SJSA1 (cell line): ENCODE measurements around the gene KCTD2. TPM values are rescaled to one million over a fixed set of nuclear protein-coding genes. Genes with fewer than 3 reads are reported as not detected.
A peak's percentile ranks its signal among the peaks of the same experiment; 100 is the strongest.
"Not testable (repeated sequence)": the region's sequence is repeated elsewhere in the genome, so short reads cannot be mapped to it uniquely, and the experiment has no call there.

Source experiments
- DNase-seq, 2 experiments: peaks; one replicate each; pipeline ENCODE4 v3.0.0-alpha.2; 2015 to 2020; ENCODE audit warnings: low spot score in 2 of 2, low read depth in 1 of 2
- H3K27ac ChIP-seq: fragments of 250-450 bp; sonication (Bioruptor Pico); 2 replicates; pipeline ENCODE4 v1.5.1; 2020; ENCODE audit warnings: mild to moderate bottlenecking, moderate library complexity
- H3K27me3 ChIP-seq: fragments of 250-450 bp; sonication (Bioruptor Pico); replicated peaks from 2 replicates; pipeline ENCODE4 v1.5.1; 2020; ENCODE audit warnings: mild to moderate bottlenecking, moderate library complexity
- H3K36me3 ChIP-seq: fragments of 250-450 bp; sonication (Bioruptor Pico); 2 replicates; pipeline ENCODE4 v1.5.1; 2020; ENCODE audit warnings: mild to moderate bottlenecking
- H3K4me1 ChIP-seq: fragments of 250-450 bp; sonication (Bioruptor Pico); replicated peaks from 2 replicates; pipeline ENCODE4 v1.6.1; 2021; ENCODE audit warnings: mild to moderate bottlenecking
- H3K4me3 ChIP-seq: fragments of 250-450 bp; sonication (Bioruptor Pico); 2 replicates; pipeline ENCODE4 v1.5.1; 2020; ENCODE audit warnings: mild to moderate bottlenecking
- H3K9me3 ChIP-seq: fragments of 250-450 bp; sonication (Bioruptor Pico); replicated peaks from 2 replicates; pipeline ENCODE4 v1.5.1; 2020; ENCODE audit warnings: mild to moderate bottlenecking
- total RNA-seq: library from RNA; depleted of rRNA; stranded (reverse); fragments of >200 nt; shearing (Covaris generic); gene quantifications from 2 replicates; pipeline ENCODE4 v1.2.3, GENCODE V29; 2014

Gene KCTD2
- total RNA-seq, 1 experiment from 2014 or later, result 24.4 TPM

GRCh38 chr17:75010683-75011400 is 36.2 kb upstream of the KCTD2 start:
- no peak for DNase-seq
- no peaks in the 10 kb centered on the region; the same call in 1 of the 2 replicates for H3K27me3 ChIP-seq

GRCh38 chr17:75011401-75012095 is 35.5 kb upstream of the KCTD2 start:
- no peak for DNase-seq
- H3K27ac ChIP-seq, result no peak overlapping the region
- H3K4me3 ChIP-seq, result peak overlapping the region; percentile 85
- peaks cover 29% of the 10 kb centered on the region for H3K36me3 ChIP-seq
- H3K4me1 ChIP-seq, result peaks cover 16% of the 10 kb centered on the region
- no peaks in the 10 kb centered on the region; the same call in 1 of the 2 replicates for H3K27me3 ChIP-seq
- H3K9me3 ChIP-seq, result 0 out of 2 replicates have a peak, but pooled peaks cover 5% of the 10 kb centered on the region

More at GRCh38 chr17:75010683-75011400, 36.2 kb upstream of the KCTD2 start:
- Histone ChIP-seq H3K4me1 (peaks cover 16% of the 10 kb centered on the region), H3K27ac (no peak overlapping the region), H3K9me3 (0 out of 2 replicates have a peak, but pooled peaks cover 5% of the 10 kb centered on the region), H3K4me3 (no peak overlapping the region), H3K36me3 (peaks cover 25% of the 10 kb centered on the region)

- peaks cover 33% of the 10 kb centered on the region for H3K36me3 ChIP-seq
- H3K27me3 ChIP-seq, result no peaks in the 10 kb centered on the region; the same call in 1 of the 2 replicates
- peaks cover 16% of the 10 kb centered on the region for H3K4me1 ChIP-seq
- peak overlapping the region; percentile 85 for H3K4me3 ChIP-seq
- H3K27ac ChIP-seq, result peak overlapping the region; percentile 63
- DNase-seq, result no peak
- 0 out of 2 replicates have a peak, but pooled peaks cover 5% of the 10 kb centered on the region for H3K9me3 ChIP-seq
These were observed 35.0 kb upstream of the KCTD2 start for GRCh38 chr17:75012096-75012345.

- Histone ChIP-seq H3K27ac (peak within 1 kb of the TSS; percentile 63), H3K4me3 (peak within 1 kb of the TSS; percentile 85), H3K27me3 (no peaks in the 10 kb centered on the region; the same call in 1 of the 2 replicates), H3K9me3 (0 out of 2 replicates have a peak, but pooled peaks cover 5% of the 10 kb centered on the region), H3K36me3 (peaks cover 38% of the 10 kb centered on the region), H3K4me1 (peaks cover 16% of the 10 kb centered on the region)
- peak; percentile 94 to 97 for DNase-seq
These were observed 34.5 kb upstream of the KCTD2 start, which contains the start of gene MRPL58 for GRCh38 chr17:75012346-75013091. Gene MRPL58, plus strand, starts transcription at chr17:75012670. Its CDS starts 17 bp downstream, at chr17:75012687.

GRCh38 chr17:75013092-75013559 is 33.9 kb upstream of the KCTD2 start:
- H3K27me3 ChIP-seq, result no peaks in the 10 kb centered on the region; the same call in 1 of the 2 replicates
- DNase-seq, result no peak
- peaks cover 39% of the 10 kb centered on the region for H3K36me3 ChIP-seq
- peak overlapping the region; percentile 63 for H3K27ac ChIP-seq
- H3K9me3 ChIP-seq, result 0 out of 2 replicates have a peak, but pooled peaks cover 5% of the 10 kb centered on the region
- H3K4me3 ChIP-seq, result peak overlapping the region; percentile 85
- H3K4me1 ChIP-seq, result peaks cover 16% of the 10 kb centered on the region

GRCh38 chr17:75019146-75019545 is 27.9 kb upstream of the KCTD2 start:
- DNase-seq, result no peak
- no peaks in the 10 kb centered on the region for H3K4me1 ChIP-seq
- no peaks in the 10 kb centered on the region for H3K9me3 ChIP-seq
- H3K27ac ChIP-seq, result no peak overlapping the region
- H3K4me3 ChIP-seq, result no peak overlapping the region
- H3K36me3 ChIP-seq, result peaks cover 67% of the 10 kb centered on the region
- H3K27me3 ChIP-seq, result no peaks in the 10 kb centered on the region

GRCh38 chr17:75019710-75020109 is 27.3 kb upstream of the KCTD2 start:
- no peak for DNase-seq
- no peaks in the 10 kb centered on the region for H3K27me3 ChIP-seq
- H3K9me3 ChIP-seq, result no peaks in the 10 kb centered on the region
- H3K27ac ChIP-seq, result no peak overlapping the region
- peaks cover 64% of the 10 kb centered on the region for H3K36me3 ChIP-seq
- H3K4me1 ChIP-seq, result no peaks in the 10 kb centered on the region
- H3K4me3 ChIP-seq, result no peak overlapping the region

GRCh38 chr17:75020331-75021110 is 26.5 kb upstream of the KCTD2 start:
- DNase-seq, result no peak
- H3K27ac ChIP-seq, result no peak overlapping the region
- H3K9me3 ChIP-seq, result no peaks in the 10 kb centered on the region
- H3K4me1 ChIP-seq, result no peaks in the 10 kb centered on the region
- peaks cover 57% of the 10 kb centered on the region for H3K36me3 ChIP-seq
- no peaks in the 10 kb centered on the region for H3K27me3 ChIP-seq
- no peak overlapping the region for H3K4me3 ChIP-seq

GRCh38 chr17:75024686-75025397 is 22.2 kb upstream of the KCTD2 start:
- no peak overlapping the region for H3K4me3 ChIP-seq
- H3K36me3 ChIP-seq, result peaks cover 28% of the 10 kb centered on the region
- no peak for DNase-seq
- no peaks in the 10 kb centered on the region for H3K4me1 ChIP-seq
- no peak overlapping the region for H3K27ac ChIP-seq
- no peaks in the 10 kb centered on the region for H3K27me3 ChIP-seq
- H3K9me3 ChIP-seq, result no peaks in the 10 kb centered on the region

GRCh38 chr17:75025398-75025734 is 21.7 kb upstream of the KCTD2 start:
- not testable (repeated sequence) for H3K27ac ChIP-seq, DNase-seq, H3K4me3 ChIP-seq, H3K4me1 ChIP-seq, H3K9me3 ChIP-seq, H3K27me3 ChIP-seq
- peaks cover 24% of the 10 kb centered on the region for H3K36me3 ChIP-seq

GRCh38 chr17:75026650-75027049 is 20.4 kb upstream of the KCTD2 start:
- H3K9me3 ChIP-seq, H3K4me3 ChIP-seq, DNase-seq, H3K27me3 ChIP-seq, H3K4me1 ChIP-seq, H3K27ac ChIP-seq: not testable (repeated sequence)
- peaks cover 11% of the 10 kb centered on the region for H3K36me3 ChIP-seq

GRCh38 chr17:75030161-75030560 is 16.9 kb upstream of the KCTD2 start:
- Histone ChIP-seq H3K4me3 (no peak overlapping the region), H3K4me1 (peaks cover 10% of the 10 kb centered on the region), H3K36me3 (peaks cover 3% of the 10 kb centered on the region; the same call in 1 of the 2 replicates), H3K27ac (no peak overlapping the region), H3K9me3 (peaks cover 6% of the 10 kb centered on the region), H3K27me3 (no peaks in the 10 kb centered on the region)
- no peak for DNase-seq
